ENCODE results near the gene GPR84. TPM values are rescaled to one million over a fixed set of nuclear protein-coding genes. Genes with fewer than 3 reads are reported as not detected.
A peak's percentile ranks its signal among the peaks of the same experiment; 100 is the strongest.

The GPR84 gene
- total and polyA plus RNA-seq, 9 of the 15 experiments (the other 6 are each of a cell fraction or from before 2014, with no cell fraction given): 0.07 to 0.18 (median 0.11) TPM; not detected in 5

DNA sequence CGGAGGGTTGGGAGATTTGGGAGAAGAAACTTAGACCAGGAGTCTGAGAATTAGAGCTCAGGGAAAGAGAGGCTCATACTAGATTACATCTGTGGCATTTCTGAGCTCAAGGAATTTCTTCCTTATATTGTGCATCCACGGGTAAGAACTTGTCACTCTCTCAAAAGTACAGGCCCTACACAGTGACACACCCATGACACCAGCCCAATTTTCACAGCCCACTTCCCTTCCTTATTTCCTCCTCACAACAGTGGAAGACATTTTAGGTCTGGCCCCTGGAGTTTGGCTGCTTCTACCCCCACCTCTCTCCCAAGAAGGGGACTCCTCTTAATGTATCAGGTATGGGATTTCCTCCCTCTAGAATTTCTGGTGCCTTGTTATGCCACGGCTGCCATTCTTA lies 29.5 kb upstream of the GPR84 start:
- Histone ChIP-seq H3K27ac (ENCODE audit: extremely low read depth, low read depth, low read length) (peak overlapping the region; percentile 65; the same call in 2 of the 3 replicates), H3K36me3 (ENCODE audit: control insufficient read depth, insufficient read depth, low read length) (peaks cover 56% of the 10 kb centered on the region; the same call in 2 of the 3 replicates), H3K9ac (ENCODE audit: insufficient read depth in 1 of 2, low read depth in 2 of 2, low read length in 2 of 2) (peak overlapping the region; percentile 45 to 84; a peak in 1 of 4 replicates), H2AFZ (ENCODE audit: low read depth, low read length) (no peak overlapping the region), H3K27me3 (ENCODE audit: control insufficient read depth in 2 of 2, insufficient read depth in 2 of 2, low read length in 2 of 2) (no peaks in the 10 kb centered on the region), H3K79me2 (ENCODE audit: control insufficient read depth, insufficient read depth, low read length) (peaks cover 54% of the 10 kb centered on the region), H3K4me3 (no peak overlapping the region), H4K20me1 (replicated peaks; ENCODE audit: control insufficient read depth, insufficient read depth, low read length) (no peaks in the 10 kb centered on the region; the same call in 1 of the 2 replicates), H3K4me2 (ENCODE audit: insufficient read depth, low read length) (peak overlapping the region; percentile 59; the same call in 1 of the 2 replicates), H3K9me3 (replicated peaks; ENCODE audit: control insufficient read depth, insufficient read depth, low read depth, low read length) (no peaks in the 10 kb centered on the region), H3K4me1 (replicated peaks in 1 of 2; ENCODE audit: control insufficient read depth in 2 of 2, insufficient read depth in 2 of 2, low read length in 2 of 2) (peaks cover 40 to 42% of the 10 kb centered on the region in 2 experiments), H3K9me1 (ENCODE audit: control insufficient read depth, insufficient read depth, low read length) (peaks cover 3% of the 10 kb centered on the region)
- in situ Hi-C loops (cut with MboI) (loop anchor here (10.0 kb wide), 1 partner anchor 51 kb away; no protein-coding TSS in a partner anchor), intact Hi-C loops (cut with micrococcal nuclease) (loop anchor here (1.0 kb wide), 3 partner anchors 14 to 46 kb away; no protein-coding TSS in a partner anchor)
- FAIRE-seq: no peak
- CTCF ChIA-PET (ENCODE audit: low intra/inter-chr PET ratio): interaction anchor here (0.6 to 1.3 kb wide), 2 partner anchors 177 to 793 kb away, joined by 3 read pairs; no protein-coding TSS in a partner anchor
- no peak for DNase-seq (ENCODE audit: extremely low read depth in 1 of 4, low spot score in 3 of 4)
- POLR2A ChIA-PET: interaction anchor here (0.6 to 1.9 kb wide), 9 partner anchors 9 to 98 kb away, joined by 3 to 5 read pairs (median 4); partner anchors contain the start of gene ZNF385A
- no peak for ATAC-seq
- 16% methylated on average over 3 of the region's 3 CpGs for WGBS (ENCODE audit: insufficient coverage, low coverage, missing lambda C conversion rate)
- peak; percentile 20; the same call in 1 of the 2 replicates for TF ChIP-seq GATA2 (CRISPR knock-in tag; IDR thresholded peaks at IDR 0.05)
- no peak for TF ChIP-seq ZNF165 (CRISPR knock-in tag; IDR thresholded peaks at IDR 0.05; ENCODE audit: borderline replicate concordance)
- TF ChIP-seq ZZZ3 (IDR thresholded peaks at IDR 0.05): no peak
- TF ChIP-seq, protein P1, sequence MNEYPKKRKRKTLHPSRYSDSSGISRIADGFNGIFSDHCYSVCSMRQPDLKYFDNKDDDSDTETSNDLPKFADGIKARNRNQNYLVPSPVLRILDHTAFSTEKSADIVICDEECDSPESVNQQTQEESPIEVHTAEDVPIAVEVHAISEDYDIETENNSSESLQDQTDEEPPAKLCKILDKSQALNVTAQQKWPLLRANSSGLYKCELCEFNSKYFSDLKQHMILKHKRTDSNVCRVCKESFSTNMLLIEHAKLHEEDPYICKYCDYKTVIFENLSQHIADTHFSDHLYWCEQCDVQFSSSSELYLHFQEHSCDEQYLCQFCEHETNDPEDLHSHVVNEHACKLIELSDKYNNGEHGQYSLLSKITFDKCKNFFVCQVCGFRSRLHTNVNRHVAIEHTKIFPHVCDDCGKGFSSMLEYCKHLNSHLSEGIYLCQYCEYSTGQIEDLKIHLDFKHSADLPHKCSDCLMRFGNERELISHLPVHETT (CRISPR knock-in tag; conservative IDR thresholded peaks at IDR 0.05 in 1 of 2, IDR thresholded peaks at IDR 0.05 in 1 of 2): no peak
- no peak for TF ChIP-seq TBL1XR1 (IDR thresholded peaks at IDR 0.05; ENCODE audit: low read length in 2 of 2)
- no peak for TF ChIP-seq PRPF4 (IDR thresholded peaks at IDR 0.05; ENCODE audit: insufficient read depth, low read depth, low read length, poor library complexity, severe bottlenecking)
- TF ChIP-seq ZNF586 (CRISPR knock-in tag; conservative IDR thresholded peaks at IDR 0.05): no peak
- no peak for TF ChIP-seq SIN3A (IDR thresholded peaks at IDR 0.05; ENCODE audit: borderline replicate concordance in 2 of 2, control insufficient read depth in 1 of 2, low read depth in 2 of 2, low read length in 2 of 2)
- TF ChIP-seq CHD2 (IDR thresholded peaks at IDR 0.05; ENCODE audit: low read depth, low read length): no peak
- no peak for TF ChIP-seq ZNF77 (CRISPR knock-in tag; IDR thresholded peaks at IDR 0.05)
- no peak for TF ChIP-seq CSDE1 (IDR thresholded peaks at IDR 0.05)
- TF ChIP-seq SPI1 (IDR thresholded peaks at IDR 0.05; ENCODE audit: borderline replicate concordance, low read depth, low read length): peak; percentile 38; the same call in 1 of the 2 replicates
- no peak for TF ChIP-seq BHLHE40 (IDR thresholded peaks at IDR 0.05; ENCODE audit: low read length)
- 0 out of 2 replicates have a peak, but pooled peaks have one; percentile 24 for TF ChIP-seq POLR2G (IDR thresholded peaks at IDR 0.05; ENCODE audit: low read depth, low read length)
- TF ChIP-seq, protein P2, sequence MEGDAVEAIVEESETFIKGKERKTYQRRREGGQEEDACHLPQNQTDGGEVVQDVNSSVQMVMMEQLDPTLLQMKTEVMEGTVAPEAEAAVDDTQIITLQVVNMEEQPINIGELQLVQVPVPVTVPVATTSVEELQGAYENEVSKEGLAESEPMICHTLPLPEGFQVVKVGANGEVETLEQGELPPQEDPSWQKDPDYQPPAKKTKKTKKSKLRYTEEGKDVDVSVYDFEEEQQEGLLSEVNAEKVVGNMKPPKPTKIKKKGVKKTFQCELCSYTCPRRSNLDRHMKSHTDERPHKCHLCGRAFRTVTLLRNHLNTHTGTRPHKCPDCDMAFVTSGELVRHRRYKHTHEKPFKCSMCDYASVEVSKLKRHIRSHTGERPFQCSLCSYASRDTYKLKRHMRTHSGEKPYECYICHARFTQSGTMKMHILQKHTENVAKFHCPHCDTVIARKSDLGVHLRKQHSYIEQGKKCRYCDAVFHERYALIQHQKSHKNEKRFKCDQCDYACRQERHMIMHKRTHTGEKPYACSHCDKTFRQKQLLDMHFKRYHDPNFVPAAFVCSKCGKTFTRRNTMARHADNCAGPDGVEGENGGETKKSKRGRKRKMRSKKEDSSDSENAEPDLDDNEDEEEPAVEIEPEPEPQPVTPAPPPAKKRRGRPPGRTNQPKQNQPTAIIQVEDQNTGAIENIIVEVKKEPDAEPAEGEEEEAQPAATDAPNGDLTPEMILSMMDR (IDR thresholded peaks at IDR 0.05 in 2 of 3, conservative IDR thresholded peaks at IDR 0.05 in 1 of 3; ENCODE audit: insufficient read depth in 2 of 3, low read depth in 1 of 3, low read length in 3 of 3): no peak
- TF ChIP-seq PURB (CRISPR knock-in tag; IDR thresholded peaks at IDR 0.05; ENCODE audit: low read depth): no peak
- TF ChIP-seq, protein P3, sequence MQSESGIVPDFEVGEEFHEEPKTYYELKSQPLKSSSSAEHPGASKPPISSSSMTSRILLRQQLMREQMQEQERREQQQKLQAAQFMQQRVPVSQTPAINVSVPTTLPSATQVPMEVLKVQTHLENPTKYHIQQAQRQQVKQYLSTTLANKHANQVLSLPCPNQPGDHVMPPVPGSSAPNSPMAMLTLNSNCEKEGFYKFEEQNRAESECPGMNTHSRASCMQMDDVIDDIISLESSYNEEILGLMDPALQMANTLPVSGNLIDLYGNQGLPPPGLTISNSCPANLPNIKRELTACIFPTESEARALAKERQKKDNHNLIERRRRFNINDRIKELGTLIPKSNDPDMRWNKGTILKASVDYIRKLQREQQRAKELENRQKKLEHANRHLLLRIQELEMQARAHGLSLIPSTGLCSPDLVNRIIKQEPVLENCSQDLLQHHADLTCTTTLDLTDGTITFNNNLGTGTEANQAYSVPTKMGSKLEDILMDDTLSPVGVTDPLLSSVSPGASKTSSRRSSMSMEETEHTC (IDR thresholded peaks at IDR 0.05): no peak
- BruUV-seq (replicated peaks): no TSS peak

Data from K562 (cell line).